ENCODE data around the gene VTA1.

- TF ChIP-seq CTCF (IDR thresholded peaks at IDR 0.05) (no peak), EZH2 (IDR thresholded peaks at IDR 0.05; ENCODE audit: borderline replicate concordance, insufficient read depth, low read depth, low read length, poor library complexity, severe bottlenecking) (no peak)
Measured at GRCh38 chr6:142249266-142249665, 102.2 kb downstream of the VTA1 start.
